C4-2B (cell line): ENCODE data around the gene SPA17.

Source experiments
- ZFX ChIP-seq: fragments of 450-650 bp; IDR thresholded peaks from 2 replicates; pipeline ENCODE4 v1.6.1; 2017
- TF ChIP-seq, protein P1 (sequence below): fragments of 450-650 bp; conservative IDR thresholded peaks from 2 replicates; pipeline ENCODE4 v1.5.1; 2017; ENCODE audit warnings: mild to moderate bottlenecking

DNA sequence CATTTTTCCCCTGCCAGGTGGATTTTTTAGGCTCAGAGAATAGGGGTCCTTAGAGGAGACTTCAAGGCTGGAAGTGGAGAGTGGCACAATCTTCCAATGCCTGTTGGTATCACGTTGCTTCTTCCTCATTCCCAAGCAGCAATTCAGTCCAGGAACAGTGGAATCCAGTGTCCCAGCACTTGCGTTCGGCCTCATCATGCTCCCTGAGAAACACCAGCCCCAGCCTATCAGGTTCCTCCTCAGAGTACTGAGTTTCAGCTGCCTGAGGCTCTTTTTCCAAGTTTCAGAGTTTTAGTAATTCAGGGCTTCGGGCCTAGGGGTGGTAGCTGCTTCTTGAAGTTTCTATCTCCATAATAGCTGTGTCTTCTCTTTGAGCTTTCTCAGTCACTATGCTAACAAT lies 34.1 kb downstream of the SPA17 start:
- TF ChIP-seq ZFX: no peak
- TF ChIP-seq, protein P1, sequence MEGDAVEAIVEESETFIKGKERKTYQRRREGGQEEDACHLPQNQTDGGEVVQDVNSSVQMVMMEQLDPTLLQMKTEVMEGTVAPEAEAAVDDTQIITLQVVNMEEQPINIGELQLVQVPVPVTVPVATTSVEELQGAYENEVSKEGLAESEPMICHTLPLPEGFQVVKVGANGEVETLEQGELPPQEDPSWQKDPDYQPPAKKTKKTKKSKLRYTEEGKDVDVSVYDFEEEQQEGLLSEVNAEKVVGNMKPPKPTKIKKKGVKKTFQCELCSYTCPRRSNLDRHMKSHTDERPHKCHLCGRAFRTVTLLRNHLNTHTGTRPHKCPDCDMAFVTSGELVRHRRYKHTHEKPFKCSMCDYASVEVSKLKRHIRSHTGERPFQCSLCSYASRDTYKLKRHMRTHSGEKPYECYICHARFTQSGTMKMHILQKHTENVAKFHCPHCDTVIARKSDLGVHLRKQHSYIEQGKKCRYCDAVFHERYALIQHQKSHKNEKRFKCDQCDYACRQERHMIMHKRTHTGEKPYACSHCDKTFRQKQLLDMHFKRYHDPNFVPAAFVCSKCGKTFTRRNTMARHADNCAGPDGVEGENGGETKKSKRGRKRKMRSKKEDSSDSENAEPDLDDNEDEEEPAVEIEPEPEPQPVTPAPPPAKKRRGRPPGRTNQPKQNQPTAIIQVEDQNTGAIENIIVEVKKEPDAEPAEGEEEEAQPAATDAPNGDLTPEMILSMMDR: no peak
